Cardiac muscle cell (in vitro differentiated cells and primary cell): ENCODE results near the gene SMAD7. TPM values are rescaled to one million over a fixed set of nuclear protein-coding genes. Genes with fewer than 3 reads are reported as not detected.

ENCODE experiments used
- DNase-seq, 2 donors: peaks; one replicate each; pipeline versions ENCODE4 v3.0.0 to v3.0.0-alpha.2; 2010 to 2017; ENCODE audit warnings: low read depth in 1 of 2, low spot score in 1 of 2
- H3K27ac ChIP-seq: fragments of 200-600 bp; sonication (generic); 2 replicates; pipeline ENCODE4 v1.5.1; 2016
- H3K27me3 ChIP-seq: fragments of 200-600 bp; sonication (generic); 2 replicates; pipeline ENCODE4 v1.6.0; 2016; ENCODE audit warnings: control low read depth
- H3K36me3 ChIP-seq: fragments of 200-600 bp; sonication (generic); 2 replicates; pipeline ENCODE4 v1.5.1; 2016; ENCODE audit warnings: control low read depth
- H3K4me1 ChIP-seq: fragments of 200-600 bp; sonication (generic); 2 replicates; pipeline ENCODE4 v1.8.1; 2017; ENCODE audit warnings: low read depth, mild to moderate bottlenecking, mixed run types
- H3K4me3 ChIP-seq: fragments of 200-600 bp; sonication (generic); 2 replicates; pipeline ENCODE4 v1.5.1; 2016; ENCODE audit warnings: mild to moderate bottlenecking
- H3K9me3 ChIP-seq: fragments of 200-600 bp; sonication (generic); 2 replicates; pipeline ENCODE4 v1.5.1; 2017; ENCODE audit warnings: low read depth, mild to moderate bottlenecking, control low read depth
- polyA plus RNA-seq: library from polyadenylated mRNA; unstranded; fragments of >200 nt; fragmentation: Nextera tagmentation; extraction: Ambion mirVana; gene quantifications from 2 replicates; pipeline ENCODE4 v1.2.1, GENCODE V29; 2016
- total RNA-seq: library from RNA; depleted of rRNA; stranded (reverse); fragments of >200 nt; gene quantifications from 2 replicates; pipeline ENCODE4 v1.2.3, GENCODE V29; 2016
- TF ChIP-seq, protein P1 (sequence below): IDR thresholded peaks from 2 replicates; pipeline ENCODE4 v1.5.1; 2012; ENCODE audit warnings: low read depth, mild to moderate bottlenecking, low read length

SMAD7 gene
- total and polyA plus RNA-seq, 2 experiments from 2014 or later = 60.1 to 129 TPM

- Histone ChIP-seq H3K36me3 (peaks cover 10% of the 10 kb centered on the region), H3K27me3 (no peaks in the 10 kb centered on the region), H3K4me3 (no peak overlapping the region), H3K27ac (peak overlapping the region; percentile 81), H3K4me1 (peaks cover 46% of the 10 kb centered on the region), H3K9me3 (no peaks in the 10 kb centered on the region)
- DNase-seq = no peak
- TF ChIP-seq, protein P1, sequence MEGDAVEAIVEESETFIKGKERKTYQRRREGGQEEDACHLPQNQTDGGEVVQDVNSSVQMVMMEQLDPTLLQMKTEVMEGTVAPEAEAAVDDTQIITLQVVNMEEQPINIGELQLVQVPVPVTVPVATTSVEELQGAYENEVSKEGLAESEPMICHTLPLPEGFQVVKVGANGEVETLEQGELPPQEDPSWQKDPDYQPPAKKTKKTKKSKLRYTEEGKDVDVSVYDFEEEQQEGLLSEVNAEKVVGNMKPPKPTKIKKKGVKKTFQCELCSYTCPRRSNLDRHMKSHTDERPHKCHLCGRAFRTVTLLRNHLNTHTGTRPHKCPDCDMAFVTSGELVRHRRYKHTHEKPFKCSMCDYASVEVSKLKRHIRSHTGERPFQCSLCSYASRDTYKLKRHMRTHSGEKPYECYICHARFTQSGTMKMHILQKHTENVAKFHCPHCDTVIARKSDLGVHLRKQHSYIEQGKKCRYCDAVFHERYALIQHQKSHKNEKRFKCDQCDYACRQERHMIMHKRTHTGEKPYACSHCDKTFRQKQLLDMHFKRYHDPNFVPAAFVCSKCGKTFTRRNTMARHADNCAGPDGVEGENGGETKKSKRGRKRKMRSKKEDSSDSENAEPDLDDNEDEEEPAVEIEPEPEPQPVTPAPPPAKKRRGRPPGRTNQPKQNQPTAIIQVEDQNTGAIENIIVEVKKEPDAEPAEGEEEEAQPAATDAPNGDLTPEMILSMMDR = no peak
Measured at GRCh38 chr18:48923746-48924629, 26.8 kb downstream of the SMAD7 start.

- Histone ChIP-seq H3K9me3 (no peaks in the 10 kb centered on the region), H3K4me1 (peaks cover 37% of the 10 kb centered on the region), H3K4me3 (no peak overlapping the region), H3K36me3 (peaks cover 10% of the 10 kb centered on the region), H3K27ac (peak overlapping the region; percentile 81), H3K27me3 (no peaks in the 10 kb centered on the region)
- DNase-seq = peak in 1 of 2 donors; percentile 82
- TF ChIP-seq, protein P1 = no peak
Measured at GRCh38 chr18:48922801-48923730, 27.7 kb downstream of the SMAD7 start.

DNA sequence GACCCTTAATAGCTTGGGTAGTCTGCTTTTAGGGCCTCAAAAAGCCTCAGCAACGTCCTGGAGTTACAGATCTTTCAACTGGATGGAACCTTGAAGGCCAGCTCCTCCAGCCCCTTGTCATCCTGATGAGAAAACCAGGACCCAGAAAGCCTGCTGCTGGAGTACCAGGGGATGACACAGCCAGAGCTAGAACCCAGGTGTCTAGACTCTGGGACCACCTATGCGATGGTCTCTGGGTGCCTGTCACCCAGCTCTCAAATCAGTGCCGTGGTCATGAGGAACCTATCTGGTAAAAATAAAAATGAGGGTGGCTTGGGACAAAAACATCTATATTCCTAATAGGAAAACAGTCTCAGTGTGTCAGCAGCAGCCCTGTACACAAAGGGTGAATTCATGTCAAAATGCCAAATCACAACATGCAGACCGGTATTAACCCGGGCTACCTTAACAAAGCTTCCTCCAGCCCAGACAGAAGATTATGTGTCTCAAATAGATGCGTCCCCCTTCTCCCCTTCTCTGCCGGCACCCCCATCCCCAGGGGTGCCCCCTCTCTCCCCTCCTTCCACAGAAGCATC, 28.5 kb downstream of the SMAD7 start:
- no peaks in the 10 kb centered on the region for H3K27me3 ChIP-seq
- no peak overlapping the region for H3K4me3 ChIP-seq
- DNase-seq = no peak
- peaks cover 30% of the 10 kb centered on the region for H3K4me1 ChIP-seq
- peaks cover 10% of the 10 kb centered on the region for H3K36me3 ChIP-seq
- TF ChIP-seq, protein P1 = no peak
- peak overlapping the region; percentile 72 for H3K27ac ChIP-seq
- no peaks in the 10 kb centered on the region for H3K9me3 ChIP-seq

- Histone ChIP-seq H3K4me1 (peaks cover 22% of the 10 kb centered on the region), H3K36me3 (peaks cover 10% of the 10 kb centered on the region), H3K9me3 (no peaks in the 10 kb centered on the region), H3K4me3 (no peak overlapping the region), H3K27me3 (no peaks in the 10 kb centered on the region), H3K27ac (peak overlapping the region; percentile 59)
- DNase-seq = no peak
- TF ChIP-seq, protein P1 = no peak
Measured at GRCh38 chr18:48921305-48922225, 29.2 kb downstream of the SMAD7 start.
